ENCODE results near the gene VRK2.

Gene VRK2

GRCh38 chr2:58203018-58203417 is 156.4 kb downstream of the VRK2 start:
- TF ChIP-seq, protein P1, sequence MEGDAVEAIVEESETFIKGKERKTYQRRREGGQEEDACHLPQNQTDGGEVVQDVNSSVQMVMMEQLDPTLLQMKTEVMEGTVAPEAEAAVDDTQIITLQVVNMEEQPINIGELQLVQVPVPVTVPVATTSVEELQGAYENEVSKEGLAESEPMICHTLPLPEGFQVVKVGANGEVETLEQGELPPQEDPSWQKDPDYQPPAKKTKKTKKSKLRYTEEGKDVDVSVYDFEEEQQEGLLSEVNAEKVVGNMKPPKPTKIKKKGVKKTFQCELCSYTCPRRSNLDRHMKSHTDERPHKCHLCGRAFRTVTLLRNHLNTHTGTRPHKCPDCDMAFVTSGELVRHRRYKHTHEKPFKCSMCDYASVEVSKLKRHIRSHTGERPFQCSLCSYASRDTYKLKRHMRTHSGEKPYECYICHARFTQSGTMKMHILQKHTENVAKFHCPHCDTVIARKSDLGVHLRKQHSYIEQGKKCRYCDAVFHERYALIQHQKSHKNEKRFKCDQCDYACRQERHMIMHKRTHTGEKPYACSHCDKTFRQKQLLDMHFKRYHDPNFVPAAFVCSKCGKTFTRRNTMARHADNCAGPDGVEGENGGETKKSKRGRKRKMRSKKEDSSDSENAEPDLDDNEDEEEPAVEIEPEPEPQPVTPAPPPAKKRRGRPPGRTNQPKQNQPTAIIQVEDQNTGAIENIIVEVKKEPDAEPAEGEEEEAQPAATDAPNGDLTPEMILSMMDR (IDR thresholded peaks at IDR 0.05; ENCODE audit: extremely low read depth, missing control alignments) = no peak
- no peak for DNase-seq (ENCODE audit: low spot score)

DNA sequence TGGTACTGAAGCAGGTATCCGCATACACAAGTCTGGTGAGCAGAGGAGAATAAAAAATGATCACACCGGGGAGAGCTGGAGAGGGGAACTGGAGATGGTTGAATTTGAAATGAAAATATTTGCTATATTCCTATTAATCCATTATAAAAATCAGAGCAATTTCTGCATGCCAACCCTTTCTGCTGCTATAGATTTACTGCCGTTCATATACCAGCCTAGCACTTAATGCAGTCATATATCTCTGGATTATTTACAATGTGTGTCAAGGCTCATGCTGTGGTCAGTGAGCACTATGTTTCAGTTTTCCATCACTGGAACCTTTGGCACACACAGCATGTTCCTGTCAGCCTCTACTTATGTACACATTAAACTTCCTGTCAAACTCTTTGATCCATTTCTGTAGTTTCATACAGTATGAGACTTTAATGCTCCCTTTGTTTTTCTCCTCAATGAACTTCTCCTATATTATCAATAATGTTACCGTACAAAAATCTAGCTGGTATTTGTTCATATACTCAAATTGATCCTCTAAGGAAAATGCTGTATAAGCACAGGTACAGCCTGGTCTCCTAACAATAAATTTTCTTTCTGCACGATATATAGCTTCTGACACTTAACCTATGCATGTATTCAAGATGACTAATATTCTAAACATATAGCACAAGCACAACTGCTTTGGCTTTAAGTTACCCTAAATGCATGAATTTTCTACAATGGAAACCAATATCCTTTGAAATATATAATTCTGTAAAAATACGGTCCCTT is 157.8 kb downstream of the VRK2 start:
- no peak for DNase-seq (ENCODE audit: low spot score)
- TF ChIP-seq, protein P1 (IDR thresholded peaks at IDR 0.05; ENCODE audit: extremely low read depth, missing control alignments) = no peak

- TF ChIP-seq, protein P1 (IDR thresholded peaks at IDR 0.05; ENCODE audit: extremely low read depth, missing control alignments) = no peak
- DNase-seq (ENCODE audit: low spot score) = no peak
Measured at GRCh38 chr2:58206785-58207184, 160.2 kb downstream of the VRK2 start.

DNA sequence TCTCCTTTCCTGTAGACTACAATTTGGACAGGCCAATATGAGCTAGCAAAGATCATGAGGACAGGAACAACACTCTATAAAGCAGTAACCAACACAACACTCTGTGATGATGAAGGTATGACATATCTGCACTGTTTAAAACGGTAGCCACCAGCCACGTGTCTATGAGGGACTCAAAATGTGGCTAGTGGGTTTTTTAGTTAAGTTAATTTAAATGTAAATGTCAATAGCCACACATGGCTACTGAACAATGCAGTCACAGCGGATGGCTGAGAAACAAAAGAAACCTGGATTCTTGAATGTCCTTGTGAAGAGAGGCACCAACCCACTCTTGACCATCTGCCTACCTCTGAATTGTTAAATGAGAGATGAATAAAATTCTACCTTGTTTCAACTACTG is 160.6 kb downstream of the VRK2 start:
- DNase-seq (ENCODE audit: low spot score) = no peak
- TF ChIP-seq, protein P1 (IDR thresholded peaks at IDR 0.05; ENCODE audit: extremely low read depth, missing control alignments) = no peak
